GM18870 (cell line): Measurements from ENCODE around the gene PCDHB4.
"Not testable (repeated sequence)": the region's sequence is repeated elsewhere in the genome, so short reads cannot be mapped to it uniquely, and the experiment has no call there.

Experiments
- ATAC-seq: cut with Tn5 transposase; IDR thresholded peaks from one replicate; pipeline ENCODE4 v1.9.1; 2021; ENCODE audit warnings: moderate library complexity; ENCODE audit not compliant: unreplicated experiment

The PCDHB4 gene

DNA sequence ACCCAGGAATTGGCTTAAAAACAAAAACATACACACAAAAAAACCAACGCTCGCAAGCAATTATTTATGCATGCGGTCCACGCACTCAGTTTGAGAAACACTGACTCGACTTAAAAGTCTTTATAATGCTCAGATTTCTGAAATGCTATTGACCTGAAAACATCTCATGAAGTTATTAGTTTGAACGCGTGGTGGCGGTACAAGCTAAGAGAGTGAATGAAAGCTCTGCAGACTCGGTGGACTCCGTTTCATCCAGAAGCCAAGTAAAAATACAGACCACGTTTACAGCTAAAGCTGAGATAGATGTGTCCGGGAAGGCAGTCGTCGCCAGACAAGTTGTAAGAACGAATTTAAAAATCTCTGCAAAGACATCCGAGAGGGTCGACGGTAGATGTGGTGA, 28.2 kb downstream of the PCDHB4 start, which contains the start of gene PCDHB6:
Gene PCDHB6, plus strand, starts transcription at position 246 of the 400 bp plus-strand sequence. CDS start 201 bp downstream, outside the sequence.
- no peak for ATAC-seq

DNA sequence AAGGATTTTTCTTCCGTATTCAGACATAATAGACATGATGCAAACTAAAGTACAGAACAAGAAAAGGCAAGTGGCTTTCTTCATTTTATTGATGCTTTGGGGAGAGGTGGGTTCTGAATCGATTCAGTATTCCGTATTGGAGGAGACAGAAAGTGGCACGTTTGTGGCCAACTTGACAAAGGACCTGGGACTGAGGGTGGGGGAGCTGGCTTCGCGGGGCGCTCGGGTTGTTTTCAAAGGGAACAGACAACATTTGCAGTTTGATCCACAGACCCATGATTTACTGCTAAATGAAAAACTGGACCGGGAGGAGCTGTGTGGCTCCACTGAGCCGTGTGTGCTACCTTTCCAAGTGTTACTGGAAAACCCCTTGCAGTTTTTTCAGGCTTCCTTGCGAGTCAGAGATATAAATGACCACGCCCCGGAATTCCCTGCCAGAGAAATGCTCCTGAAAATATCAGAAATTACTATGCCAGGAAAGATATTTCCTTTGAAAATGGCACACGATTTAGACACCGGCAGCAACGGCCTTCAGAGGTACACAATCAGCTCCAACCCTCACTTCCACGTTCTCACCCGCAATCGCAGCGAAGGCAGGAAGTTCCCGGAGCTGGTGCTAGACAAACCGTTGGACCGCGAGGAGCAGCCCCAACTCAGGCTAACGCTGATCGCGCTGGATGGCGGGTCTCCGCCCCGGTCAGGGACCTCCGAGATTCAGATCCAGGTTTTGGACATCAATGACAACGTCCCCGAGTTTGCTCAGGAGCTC, 28.8 kb downstream of the PCDHB4 start:
- ATAC-seq = no peak

DNA sequence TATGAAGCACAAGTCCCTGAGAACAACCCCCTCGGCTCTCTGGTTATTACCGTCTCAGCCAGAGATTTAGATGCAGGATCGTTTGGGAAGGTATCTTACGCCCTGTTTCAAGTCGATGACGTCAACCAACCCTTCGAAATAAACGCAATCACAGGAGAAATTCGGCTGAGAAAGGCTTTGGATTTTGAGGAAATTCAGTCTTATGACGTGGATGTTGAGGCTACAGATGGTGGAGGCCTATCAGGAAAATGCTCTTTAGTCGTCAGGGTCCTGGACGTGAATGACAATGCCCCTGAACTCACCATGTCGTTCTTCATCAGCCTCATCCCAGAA, 29.3 kb downstream of the PCDHB4 start:
- ATAC-seq = no peak

DNA sequence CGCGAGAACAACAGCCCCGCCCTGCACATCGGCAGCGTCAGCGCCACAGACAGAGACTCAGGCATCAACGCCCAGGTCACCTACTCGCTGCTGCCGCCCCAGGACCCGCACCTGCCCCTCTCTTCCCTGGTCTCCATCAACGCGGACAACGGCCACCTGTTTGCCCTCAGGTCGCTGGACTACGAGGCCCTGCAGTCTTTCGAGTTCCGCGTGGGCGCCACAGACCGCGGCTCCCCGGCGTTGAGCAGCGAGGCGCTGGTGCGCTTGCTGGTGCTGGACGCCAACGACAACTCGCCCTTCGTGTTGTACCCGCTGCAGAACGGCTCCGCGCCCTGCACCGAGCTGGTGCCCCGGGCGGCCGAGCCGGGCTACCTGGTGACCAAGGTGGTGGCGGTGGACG, 30.0 kb downstream of the PCDHB4 start:
- not testable (repeated sequence) for ATAC-seq

- not testable (repeated sequence) for ATAC-seq
These were observed 30.5 kb downstream of the PCDHB4 start for GRCh38 chr5:141152096-141152495.

DNA sequence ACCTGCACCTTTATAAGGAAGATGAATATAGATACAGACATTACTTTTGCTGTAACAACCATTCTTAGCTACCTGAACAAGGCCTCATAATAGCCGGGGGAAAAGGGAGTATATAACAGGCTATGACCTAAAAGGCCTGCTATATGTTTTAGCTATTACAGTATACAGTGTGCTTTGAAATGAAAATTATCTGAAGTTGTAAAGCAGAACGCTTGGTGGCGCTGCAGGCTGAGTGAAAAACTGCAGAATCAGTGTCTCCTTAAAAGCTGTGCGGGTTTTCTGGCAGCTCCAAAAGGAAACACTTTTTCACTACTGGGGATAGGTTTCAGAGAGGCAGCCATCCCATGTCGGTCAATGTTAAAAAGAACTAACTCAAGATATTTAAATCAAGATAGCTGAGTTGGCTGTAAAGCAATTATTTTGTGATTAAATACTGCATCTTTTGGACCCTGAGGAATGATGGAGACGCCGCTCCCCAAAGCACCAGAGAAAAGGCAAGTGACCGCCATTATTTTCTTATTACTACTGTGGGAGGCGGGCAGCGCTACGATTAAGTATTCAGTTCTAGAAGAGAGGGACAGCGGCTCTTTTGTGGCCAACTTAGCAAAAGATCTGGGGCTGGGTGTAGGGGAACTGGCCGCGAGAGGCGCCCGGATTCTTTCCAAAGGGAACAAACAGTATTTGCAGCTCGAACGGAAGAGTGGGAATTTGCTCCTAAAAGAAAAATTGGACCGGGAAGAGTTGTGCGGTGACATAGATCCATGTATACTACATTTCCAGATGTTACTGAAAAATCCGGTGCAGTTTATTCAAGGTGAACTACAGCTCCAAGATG, 34.1 kb downstream of the PCDHB4 start:
- no peak for ATAC-seq

DNA sequence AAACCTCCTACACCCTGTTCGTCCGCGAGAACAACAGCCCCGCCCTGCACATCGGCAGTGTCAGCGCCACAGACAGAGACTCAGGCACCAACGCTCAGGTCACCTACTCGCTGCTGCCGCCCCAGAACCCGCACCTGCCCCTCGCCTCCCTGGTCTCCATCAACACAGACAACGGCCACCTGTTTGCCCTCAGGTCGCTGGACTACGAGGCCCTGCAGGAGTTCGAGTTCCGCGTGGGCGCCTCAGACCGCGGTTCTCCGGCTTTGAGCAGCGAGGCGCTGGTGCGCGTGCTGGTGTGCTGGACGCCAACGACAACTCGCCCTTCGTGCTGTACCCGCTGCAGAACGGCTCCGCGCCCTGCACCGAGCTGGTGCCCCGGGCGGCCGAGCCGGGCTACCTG, 35.7 kb downstream of the PCDHB4 start:
- not testable (repeated sequence) for ATAC-seq

DNA sequence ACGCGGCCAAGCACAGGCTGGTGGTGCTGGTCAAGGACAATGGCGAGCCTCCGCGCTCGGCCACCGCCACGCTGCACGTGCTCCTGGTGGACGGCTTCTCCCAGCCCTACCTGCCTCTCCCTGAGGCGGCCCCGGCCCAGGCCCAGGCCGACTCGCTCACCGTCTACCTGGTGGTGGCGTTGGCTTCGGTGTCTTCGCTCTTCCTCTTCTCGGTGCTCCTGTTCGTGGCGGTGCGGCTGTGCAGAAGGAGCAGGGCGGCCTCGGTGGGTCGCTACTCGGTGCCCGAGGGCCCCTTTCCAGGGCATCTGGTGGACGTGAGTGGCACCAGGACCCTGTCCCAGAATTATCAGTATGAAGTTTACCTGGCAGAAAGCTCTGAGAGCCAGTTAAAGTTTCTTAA, 36.3 kb downstream of the PCDHB4 start:
- not testable (repeated sequence) for ATAC-seq

DNA sequence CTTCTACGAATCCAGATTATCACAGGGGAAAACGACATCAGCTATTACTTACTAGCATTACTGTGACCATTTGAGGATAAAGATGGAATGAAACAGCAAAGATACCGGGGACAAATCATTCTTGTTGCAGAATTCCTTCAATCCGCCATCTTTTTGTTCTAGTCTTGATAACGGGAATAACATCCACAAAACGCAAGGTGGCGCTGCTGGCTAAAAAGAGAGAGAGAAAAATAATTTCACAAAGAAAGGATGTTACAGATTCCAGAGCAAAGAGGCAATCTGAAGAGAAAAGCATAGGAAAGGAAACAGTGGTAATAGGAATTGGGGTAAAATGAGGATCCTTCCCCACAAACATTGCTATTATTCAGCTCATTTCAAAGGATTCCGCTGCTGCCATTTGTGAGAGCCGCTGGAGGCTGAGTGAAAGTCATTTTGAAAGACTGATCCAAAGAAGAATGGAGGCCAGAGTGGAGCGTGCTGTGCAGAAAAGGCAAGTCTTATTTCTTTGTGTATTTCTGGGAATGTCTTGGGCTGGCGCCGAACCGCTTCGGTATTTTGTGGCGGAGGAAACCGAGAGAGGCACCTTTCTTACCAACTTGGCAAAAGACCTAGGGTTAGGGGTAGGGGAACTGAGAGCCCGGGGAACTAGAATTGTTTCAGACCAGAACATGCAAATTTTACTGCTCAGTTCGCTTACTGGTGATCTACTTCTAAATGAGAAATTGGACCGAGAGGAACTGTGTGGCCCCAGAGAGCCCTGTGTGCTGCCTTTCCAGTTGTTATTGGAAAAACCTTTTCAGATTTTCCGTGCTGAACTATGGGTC, 51.0 kb downstream of the PCDHB4 start, which contains the start of gene PCDHB7:
Gene PCDHB7, plus strand, starts transcription at position 264 of the 824 bp plus-strand sequence. Its CDS starts 192 bp downstream, at position 456.
- no peak for ATAC-seq

DNA sequence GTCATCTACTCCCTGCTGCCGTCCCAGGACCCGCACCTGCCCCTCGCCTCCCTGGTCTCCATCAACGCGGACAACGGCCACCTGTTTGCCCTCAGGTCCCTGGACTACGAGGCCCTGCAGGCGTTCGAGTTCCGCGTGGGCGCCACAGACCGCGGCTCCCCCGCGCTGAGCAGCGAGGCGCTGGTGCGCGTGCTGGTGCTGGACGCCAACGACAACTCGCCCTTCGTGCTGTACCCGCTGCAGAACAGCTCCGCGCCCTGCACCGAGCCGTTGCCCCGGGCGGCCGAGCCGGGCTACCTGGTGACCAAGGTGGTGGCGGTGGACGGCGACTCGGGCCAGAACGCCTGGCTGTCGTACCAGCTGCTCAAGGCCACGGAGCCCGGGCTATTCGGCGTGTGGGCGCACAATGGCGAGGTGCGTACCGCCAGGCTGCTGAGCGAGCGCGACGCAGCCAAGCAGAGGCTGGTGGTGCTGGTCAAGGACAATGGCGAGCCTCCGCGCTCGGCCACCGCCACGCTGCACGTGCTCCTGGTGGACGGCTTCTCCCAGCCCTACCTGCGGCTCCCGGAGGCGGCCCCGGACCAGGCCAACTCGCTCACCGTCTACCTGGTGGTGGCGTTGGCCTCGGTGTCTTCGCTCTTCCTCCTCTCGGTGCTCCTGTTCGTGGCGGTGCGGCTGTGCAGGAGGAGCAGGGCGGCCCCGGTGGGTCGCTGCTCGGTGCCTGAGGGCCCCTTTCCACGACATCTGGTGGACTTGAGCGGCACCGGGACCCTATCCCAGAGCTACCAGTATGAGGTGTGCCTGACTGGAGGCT, 52.9 kb downstream of the PCDHB4 start:
- ATAC-seq = not testable (repeated sequence)
